A549 (cell line): ENCODE results near the gene PNKP. TPM values are rescaled to one million over a fixed set of nuclear protein-coding genes. Genes with fewer than 3 reads are reported as not detected.

Source experiments
- ATAC-seq, 2 experiments: fragments of 200-7000 bp in 1 of 2; fragments of >200 bp in 1 of 2; cut with Nextera tagmentation in 1 of 2; cut with Tn5 transposase in 1 of 2; 3 replicates each; pipeline versions ENCODE4 v1.8.0 to v1.9.1; 2018 to 2020; ENCODE audit warnings: mild to moderate bottlenecking in 1 of 2, moderate library complexity in 1 of 2
- CTCF ChIA-PET: fragments of 300-600 bp; sonication (Branson Sonifier 250); formaldehyde crosslinking; extraction: SDS; loops from one replicate; lab custom pipeline; 2021; ENCODE audit warnings: antibody characterized with exemption, inconsistent platforms; lab: Yijun Ruan, JAX
- POLR2A ChIA-PET: fragments of 350-600 bp; formaldehyde crosslinking; extraction: SDS; loops from one replicate; lab custom pipeline; 2021; ENCODE audit warnings: antibody characterized with exemption, inconsistent platforms; lab: Yijun Ruan, JAX
- DNase-seq, 2 experiments: peaks; one replicate each; pipeline versions ENCODE4 v3.0.0 to v3.0.0-alpha.2; 2011 to 2016; ENCODE audit warnings: low read depth in 1 of 2, low spot score in 1 of 2
- FAIRE-seq: peaks from 2 replicates; lab custom pipeline; 2011; peaks lifted over from hg19 to GRCh38; lab: Jason Lieb, UNC
- H3K27ac ChIP-seq, 2 experiments: fragments of >200 bp; sonication (Bioruptor Twin); formaldehyde crosslinking; 3 replicates each; pipeline ENCODE4 v1.5.1; 2016 to 2017
- H3K4me1 ChIP-seq: fragments of >200 bp; sonication (Bioruptor Twin); formaldehyde crosslinking; 3 replicates; pipeline ENCODE4 v1.6.1; 2016
- H3K4me2 ChIP-seq: fragments of >200 bp; sonication (Bioruptor Twin); formaldehyde crosslinking; 3 replicates; pipeline ENCODE4 v1.6.1; 2016
- H3K4me3 ChIP-seq: fragments of >200 bp; sonication (Bioruptor Twin); formaldehyde crosslinking; 3 replicates; pipeline ENCODE4 v1.5.1; 2016
- H3K9me3 ChIP-seq: fragments of >200 bp; sonication (Bioruptor Twin); formaldehyde crosslinking; 3 replicates; pipeline ENCODE4 v1.6.1; 2016
- ATOH8 ChIP-seq: fragments of 250-450 bp; sonication (Bioruptor Pico); IDR thresholded peaks from 2 replicates; pipeline ENCODE4 v1.5.0; 2020; ENCODE audit warnings: low read depth, mild to moderate bottlenecking, moderate library complexity
- BHLHE40 ChIP-seq: IDR thresholded peaks from 2 replicates; pipeline ENCODE4 v1.6.1; 2012; ENCODE audit warnings: low read depth, low read length, inconsistent platforms
- E2F6 ChIP-seq: IDR thresholded peaks from 2 replicates; pipeline ENCODE4 v1.6.1; 2012; ENCODE audit warnings: low read depth, borderline replicate concordance
- EP300 ChIP-seq, 2 experiments: fragments of >200 bp; sonication (Bioruptor Twin); formaldehyde crosslinking; IDR thresholded peaks; 2 replicates in 1 of 2; 3 replicates in 1 of 2; pipeline ENCODE4 v1.6.1; 2016 to 2017
- FOSL2 ChIP-seq, 2 experiments: fragments of 450-650 bp in 1 of 2; fragments of >200 bp in 1 of 2; sonication (Bioruptor Twin) in 1 of 2; formaldehyde crosslinking; IDR thresholded peaks; 2 replicates each; pipeline versions ENCODE4 v1.5.0 to v1.6.1; 2016 to 2020; ENCODE audit warnings: mild to moderate bottlenecking in 1 of 2, moderate library complexity in 1 of 2
- HMGXB4 ChIP-seq: fragments of 250-450 bp; sonication (Bioruptor Pico); IDR thresholded peaks from 2 replicates; pipeline ENCODE4 v1.5.0; 2021; ENCODE audit warnings: mild to moderate bottlenecking, moderate library complexity, borderline replicate concordance
- MAFK ChIP-seq: fragments of 450-650 bp; IDR thresholded peaks from 2 replicates; pipeline ENCODE4 v1.6.1; 2014; ENCODE audit not compliant: partially characterized antibody
- MAZ ChIP-seq: fragments of 150-350 bp; IDR thresholded peaks from 2 replicates; pipeline ENCODE4 v1.6.1; 2014; ENCODE audit warnings: antibody characterized with exemption, low read depth, low read length, borderline replicate concordance
- MYC ChIP-seq: IDR thresholded peaks from 2 replicates; pipeline ENCODE4 v1.6.1; 2012; ENCODE audit warnings: mild to moderate bottlenecking, inconsistent platforms, low read length, improper control_type of control experiment, borderline replicate concordance
- POLR2AphosphoS2 ChIP-seq: conservative IDR thresholded peaks from 2 replicates; pipeline ENCODE4 v1.6.1; 2012; ENCODE audit warnings: low read length, improper control_type of control experiment, inconsistent platforms
- RAD21 ChIP-seq, 2 experiments: fragments of >200 bp in 1 of 2; sonication (Bioruptor Twin) in 1 of 2; formaldehyde crosslinking in 1 of 2; IDR thresholded peaks in 1 of 2; conservative IDR thresholded peaks in 1 of 2; 2 replicates in 1 of 2; 3 replicates in 1 of 2; pipeline ENCODE4 v1.6.1; 2012 to 2018; ENCODE audit warnings: inconsistent platforms in 1 of 2
- RARB ChIP-seq: fragments of 250-450 bp; sonication (Bioruptor Pico); IDR thresholded peaks from 2 replicates; pipeline ENCODE4 v1.8.0; 2021; ENCODE audit warnings: mild to moderate bottlenecking, moderate library complexity
- USF2 ChIP-seq: fragments of 450-650 bp; IDR thresholded peaks from 2 replicates; pipeline ENCODE4 v1.6.1; 2014; ENCODE audit warnings: antibody characterized with exemption
- ZC3H11A ChIP-seq: fragments of 450-650 bp; IDR thresholded peaks from 2 replicates; pipeline ENCODE4 v1.6.1; 2014; ENCODE audit warnings: antibody characterized with exemption, mild to moderate bottlenecking
- ZFP36 ChIP-seq: fragments of 450-650 bp; IDR thresholded peaks from 2 replicates; pipeline ENCODE4 v1.6.1; 2014; ENCODE audit warnings: borderline replicate concordance; ENCODE audit not compliant: partially characterized antibody
- WGBS: methylation state at CpG from one replicate; pipeline ENCODE4 v1.1.6; 2017; ENCODE audit errors: missing lambda C conversion rate; 5-methylcytosine and 5-hydroxymethylcytosine counted together
- polyA plus RNA-seq, 4 experiments: library from polyadenylated mRNA; depleted of rRNA in 3 of 4; stranded (reverse); fragments of >200 nt; fragmentation: RNase III in 1 of 4; extraction: RNeasy Plus Mini Kit Qiagen cat#74134 plus additional on column Dnase treatment in 1 of 4; gene quantifications; 2 replicates in 3 of 4; 3 replicates in 1 of 4; pipeline ENCODE4 v1.2.3, GENCODE V29; 2011 to 2017
- TF ChIP-seq, protein P1 (sequence below): fragments of 200-600 bp; sonication (generic); IDR thresholded peaks from 2 replicates; pipeline ENCODE4 v1.6.1; 2016; ENCODE audit warnings: antibody characterized with exemption, mild to moderate bottlenecking, moderate library complexity
- TF ChIP-seq, protein P2 (sequence below): fragments of >200 bp; sonication (Bioruptor Twin); formaldehyde crosslinking; IDR thresholded peaks from 3 replicates; pipeline ENCODE4 v1.6.1; 2016

The PNKP gene
- polyA plus RNA-seq, 2 of the 4 experiments (the other 2 are of a cell fraction) = 23.3 to 71.2 TPM

DNA sequence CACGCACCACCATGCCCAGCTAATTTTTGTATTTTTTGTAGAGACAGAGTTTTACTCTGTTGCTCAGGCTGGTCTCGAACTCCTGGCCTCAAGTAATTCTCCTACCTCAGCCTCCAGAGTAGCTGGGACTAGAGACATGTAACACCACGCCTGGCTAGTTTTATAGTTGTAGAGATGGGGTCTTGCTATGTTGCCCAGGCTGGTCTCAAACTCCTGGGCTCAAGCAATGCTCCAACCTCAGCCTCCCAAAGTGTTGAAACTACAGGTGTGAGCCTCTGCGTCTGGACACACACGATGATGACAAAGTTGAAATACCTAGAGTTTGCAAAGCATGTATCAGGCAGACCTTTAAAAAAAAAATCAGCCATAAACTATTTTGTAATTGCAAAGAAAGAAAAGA is 21.0 kb downstream of the PNKP start:
- Histone ChIP-seq H3K9me3 (no peaks in the 10 kb centered on the region), H3K27ac (no peak overlapping the region)
- ATAC-seq = no peak
- CTCF ChIA-PET = interaction anchor here (1.1 to 1.7 kb wide), 4 partner anchors 9 to 161 kb away, joined by 3 to 4 read pairs (median 4); no protein-coding TSS in a partner anchor
- TF ChIP-seq E2F6 (no peak), ZC3H11A (no peak), MAZ (no peak), FOSL2 (IDR thresholded peaks at IDR 0.05) (no peak), FOSL2 (CRISPR knock-in tag; IDR thresholded peaks at IDR 0.05) (no peak), USF2 (no peak), RAD21 (conservative IDR thresholded peaks at IDR 0.05 in 1 of 2, IDR thresholded peaks at IDR 0.05 in 1 of 2) (no peak), ZFP36 (no peak), POLR2AphosphoS2 (no peak), BHLHE40 (no peak), EP300 (IDR thresholded peaks at IDR 0.05) (no peak), RARB (CRISPR knock-in tag) (no peak), HMGXB4 (no peak), MYC (no peak), MAFK (no peak), ATOH8 (CRISPR knock-in tag) (no peak)
- TF ChIP-seq, protein P1, sequence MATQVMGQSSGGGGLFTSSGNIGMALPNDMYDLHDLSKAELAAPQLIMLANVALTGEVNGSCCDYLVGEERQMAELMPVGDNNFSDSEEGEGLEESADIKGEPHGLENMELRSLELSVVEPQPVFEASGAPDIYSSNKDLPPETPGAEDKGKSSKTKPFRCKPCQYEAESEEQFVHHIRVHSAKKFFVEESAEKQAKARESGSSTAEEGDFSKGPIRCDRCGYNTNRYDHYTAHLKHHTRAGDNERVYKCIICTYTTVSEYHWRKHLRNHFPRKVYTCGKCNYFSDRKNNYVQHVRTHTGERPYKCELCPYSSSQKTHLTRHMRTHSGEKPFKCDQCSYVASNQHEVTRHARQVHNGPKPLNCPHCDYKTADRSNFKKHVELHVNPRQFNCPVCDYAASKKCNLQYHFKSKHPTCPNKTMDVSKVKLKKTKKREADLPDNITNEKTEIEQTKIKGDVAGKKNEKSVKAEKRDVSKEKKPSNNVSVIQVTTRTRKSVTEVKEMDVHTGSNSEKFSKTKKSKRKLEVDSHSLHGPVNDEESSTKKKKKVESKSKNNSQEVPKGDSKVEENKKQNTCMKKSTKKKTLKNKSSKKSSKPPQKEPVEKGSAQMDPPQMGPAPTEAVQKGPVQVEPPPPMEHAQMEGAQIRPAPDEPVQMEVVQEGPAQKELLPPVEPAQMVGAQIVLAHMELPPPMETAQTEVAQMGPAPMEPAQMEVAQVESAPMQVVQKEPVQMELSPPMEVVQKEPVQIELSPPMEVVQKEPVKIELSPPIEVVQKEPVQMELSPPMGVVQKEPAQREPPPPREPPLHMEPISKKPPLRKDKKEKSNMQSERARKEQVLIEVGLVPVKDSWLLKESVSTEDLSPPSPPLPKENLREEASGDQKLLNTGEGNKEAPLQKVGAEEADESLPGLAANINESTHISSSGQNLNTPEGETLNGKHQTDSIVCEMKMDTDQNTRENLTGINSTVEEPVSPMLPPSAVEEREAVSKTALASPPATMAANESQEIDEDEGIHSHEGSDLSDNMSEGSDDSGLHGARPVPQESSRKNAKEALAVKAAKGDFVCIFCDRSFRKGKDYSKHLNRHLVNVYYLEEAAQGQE = no peak
- TF ChIP-seq, protein P2, sequence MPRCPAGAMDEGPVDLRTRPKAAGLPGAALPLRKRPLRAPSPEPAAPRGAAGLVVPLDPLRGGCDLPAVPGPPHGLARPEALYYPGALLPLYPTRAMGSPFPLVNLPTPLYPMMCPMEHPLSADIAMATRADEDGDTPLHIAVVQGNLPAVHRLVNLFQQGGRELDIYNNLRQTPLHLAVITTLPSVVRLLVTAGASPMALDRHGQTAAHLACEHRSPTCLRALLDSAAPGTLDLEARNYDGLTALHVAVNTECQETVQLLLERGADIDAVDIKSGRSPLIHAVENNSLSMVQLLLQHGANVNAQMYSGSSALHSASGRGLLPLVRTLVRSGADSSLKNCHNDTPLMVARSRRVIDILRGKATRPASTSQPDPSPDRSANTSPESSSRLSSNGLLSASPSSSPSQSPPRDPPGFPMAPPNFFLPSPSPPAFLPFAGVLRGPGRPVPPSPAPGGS = no peak
- TF ChIP-seq, all 56 proteins: peak for 0
- DNase-seq (no peak), FAIRE-seq (no peak)
- H3K4me3 ChIP-seq = no peak overlapping the region
- H3K4me2 ChIP-seq = no peak overlapping the region
- peaks cover 4% of the 10 kb centered on the region; the same call in 1 of the 3 replicates for H3K4me1 ChIP-seq
- POLR2A ChIA-PET = no interaction called here
- 66% methylated on average over 5 of the region's 5 CpGs for WGBS
